Measurements from ENCODE around the gene FBXO5.

Gene FBXO5

DNA sequence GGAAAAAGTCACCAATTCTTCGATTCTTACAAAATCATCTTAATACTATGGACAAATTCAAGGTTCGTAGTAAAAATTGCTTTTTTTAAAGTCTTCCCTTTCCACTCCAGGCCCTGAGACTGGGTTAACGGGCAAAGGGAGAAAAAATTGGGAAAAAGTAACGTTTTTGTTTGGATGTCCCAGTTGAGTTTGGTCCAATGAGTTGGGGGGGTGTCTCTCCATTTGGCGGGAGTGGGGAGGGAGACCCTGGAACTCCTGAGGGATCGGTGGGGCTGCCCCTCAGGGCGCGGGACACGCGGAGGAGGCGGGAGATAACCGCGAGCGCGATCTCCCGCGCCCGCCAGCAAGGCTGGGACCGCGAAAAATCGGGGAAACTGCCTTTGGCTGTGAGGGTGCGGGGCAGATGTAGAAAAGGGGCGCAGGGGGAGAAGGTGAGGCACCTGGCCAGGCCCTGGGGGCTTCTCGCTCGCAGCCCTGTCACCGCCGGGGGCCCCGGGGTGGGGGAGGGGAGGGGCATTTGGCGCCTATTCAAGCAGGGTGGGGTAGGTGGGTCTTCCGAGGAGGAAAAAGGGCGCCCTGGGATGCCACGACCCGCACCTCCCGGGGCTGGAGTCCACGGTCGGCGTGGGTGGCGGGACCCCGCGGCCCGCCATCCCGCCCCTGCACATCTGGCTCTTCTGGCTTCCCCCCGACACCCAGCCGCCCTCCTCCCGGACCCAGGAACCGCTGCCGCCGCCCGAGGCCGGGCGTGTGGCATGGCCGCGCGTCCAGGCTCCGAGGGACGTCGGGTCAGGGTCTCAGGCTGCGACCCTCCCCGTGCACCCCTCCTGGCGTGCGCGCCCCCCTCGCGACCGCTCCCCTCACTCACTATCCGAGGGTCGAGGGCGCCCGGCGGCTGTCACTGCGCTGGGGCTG is 595 bp downstream of the FBXO5 start (continued):
- TF ChIP-seq, protein P1, sequence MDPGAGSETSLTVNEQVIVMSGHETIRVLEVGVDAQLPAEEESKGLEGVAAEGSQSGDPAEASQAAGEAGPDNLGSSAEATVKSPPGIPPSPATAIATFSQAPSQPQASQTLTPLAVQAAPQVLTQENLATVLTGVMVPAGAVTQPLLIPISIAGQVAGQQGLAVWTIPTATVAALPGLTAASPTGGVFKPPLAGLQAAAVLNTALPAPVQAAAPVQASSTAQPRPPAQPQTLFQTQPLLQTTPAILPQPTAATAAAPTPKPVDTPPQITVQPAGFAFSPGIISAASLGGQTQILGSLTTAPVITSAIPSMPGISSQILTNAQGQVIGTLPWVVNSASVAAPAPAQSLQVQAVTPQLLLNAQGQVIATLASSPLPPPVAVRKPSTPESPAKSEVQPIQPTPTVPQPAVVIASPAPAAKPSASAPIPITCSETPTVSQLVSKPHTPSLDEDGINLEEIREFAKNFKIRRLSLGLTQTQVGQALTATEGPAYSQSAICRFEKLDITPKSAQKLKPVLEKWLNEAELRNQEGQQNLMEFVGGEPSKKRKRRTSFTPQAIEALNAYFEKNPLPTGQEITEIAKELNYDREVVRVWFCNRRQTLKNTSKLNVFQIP (CRISPR knock-in tag; IDR thresholded peaks at IDR 0.05; ENCODE audit: borderline replicate concordance, low read depth), result no peak

DNA sequence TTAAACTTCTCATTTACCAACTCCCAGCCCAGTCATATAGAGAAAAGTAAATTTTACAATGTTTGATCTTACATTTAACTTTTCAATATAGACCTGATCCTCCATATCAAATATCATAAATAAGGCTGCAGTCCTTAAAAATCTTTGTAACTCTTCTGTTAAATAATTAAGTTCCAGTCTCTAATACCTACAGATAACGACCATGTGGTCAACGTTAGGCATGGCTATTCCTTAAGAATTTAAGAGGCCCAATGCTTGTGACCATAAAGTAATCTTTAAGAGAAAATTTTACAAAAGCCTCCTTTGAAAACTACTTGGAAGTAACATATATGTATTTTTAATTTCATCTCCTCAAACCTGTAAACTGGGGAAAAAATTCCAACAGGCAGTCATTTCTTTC is 1.6 kb downstream of the FBXO5 start:
- TF ChIP-seq ZNF8 (CRISPR knock-in tag; IDR thresholded peaks at IDR 0.05), result no peak
- no peak for TF ChIP-seq RARB (CRISPR knock-in tag; IDR thresholded peaks at IDR 0.05)
- TF ChIP-seq, protein P1 (CRISPR knock-in tag; IDR thresholded peaks at IDR 0.05; ENCODE audit: borderline replicate concordance, low read depth), result no peak
- no peak for TF ChIP-seq ZFP3 (CRISPR knock-in tag; IDR thresholded peaks at IDR 0.05)
- no peak for ATAC-seq

DNA sequence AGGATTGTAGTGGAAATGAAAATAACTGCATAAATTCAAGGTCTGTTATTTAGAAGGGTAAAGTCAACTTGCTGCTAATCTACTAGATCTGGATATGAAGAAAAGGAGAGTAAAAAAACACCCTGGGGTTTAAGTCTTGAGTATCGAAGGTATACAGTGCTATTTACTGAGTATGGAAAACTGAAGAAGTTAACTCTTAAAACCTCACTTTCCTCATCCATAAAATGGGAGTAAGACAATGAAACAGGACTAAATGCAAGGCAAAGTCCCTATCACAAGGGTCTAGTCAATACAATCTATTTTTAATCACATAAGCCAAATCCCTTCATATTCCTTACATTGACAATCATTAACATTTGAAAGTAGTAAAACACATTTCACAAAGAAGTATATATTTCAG is 2.2 kb downstream of the FBXO5 start:
- ATAC-seq, result no peak
- TF ChIP-seq, protein P2, sequence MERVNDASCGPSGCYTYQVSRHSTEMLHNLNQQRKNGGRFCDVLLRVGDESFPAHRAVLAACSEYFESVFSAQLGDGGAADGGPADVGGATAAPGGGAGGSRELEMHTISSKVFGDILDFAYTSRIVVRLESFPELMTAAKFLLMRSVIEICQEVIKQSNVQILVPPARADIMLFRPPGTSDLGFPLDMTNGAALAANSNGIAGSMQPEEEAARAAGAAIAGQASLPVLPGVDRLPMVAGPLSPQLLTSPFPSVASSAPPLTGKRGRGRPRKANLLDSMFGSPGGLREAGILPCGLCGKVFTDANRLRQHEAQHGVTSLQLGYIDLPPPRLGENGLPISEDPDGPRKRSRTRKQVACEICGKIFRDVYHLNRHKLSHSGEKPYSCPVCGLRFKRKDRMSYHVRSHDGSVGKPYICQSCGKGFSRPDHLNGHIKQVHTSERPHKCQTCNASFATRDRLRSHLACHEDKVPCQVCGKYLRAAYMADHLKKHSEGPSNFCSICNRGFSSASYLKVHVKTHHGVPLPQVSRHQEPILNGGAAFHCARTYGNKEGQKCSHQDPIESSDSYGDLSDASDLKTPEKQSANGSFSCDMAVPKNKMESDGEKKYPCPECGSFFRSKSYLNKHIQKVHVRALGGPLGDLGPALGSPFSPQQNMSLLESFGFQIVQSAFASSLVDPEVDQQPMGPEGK (CRISPR knock-in tag; IDR thresholded peaks at IDR 0.05; ENCODE audit: borderline replicate concordance), result no peak
- TF ChIP-seq ZNF70 (CRISPR knock-in tag; IDR thresholded peaks at IDR 0.05) (no peak), ISL1 (CRISPR knock-in tag; IDR thresholded peaks at IDR 0.05) (no peak), TOX (CRISPR knock-in tag; IDR thresholded peaks at IDR 0.05; ENCODE audit: borderline replicate concordance) (no peak), SNAI2 (CRISPR knock-in tag; IDR thresholded peaks at IDR 0.05) (no peak), ZFP3 (CRISPR knock-in tag; IDR thresholded peaks at IDR 0.05) (no peak), ZFP30 (CRISPR knock-in tag; IDR thresholded peaks at IDR 0.05) (no peak), ARNTL (CRISPR knock-in tag; IDR thresholded peaks at IDR 0.05; ENCODE audit: borderline replicate concordance, low read depth) (no peak), RARB (CRISPR knock-in tag; IDR thresholded peaks at IDR 0.05) (no peak)
- TF ChIP-seq, protein P1 (CRISPR knock-in tag; IDR thresholded peaks at IDR 0.05; ENCODE audit: borderline replicate concordance, low read depth), result no peak
- TF ChIP-seq, protein P3, sequence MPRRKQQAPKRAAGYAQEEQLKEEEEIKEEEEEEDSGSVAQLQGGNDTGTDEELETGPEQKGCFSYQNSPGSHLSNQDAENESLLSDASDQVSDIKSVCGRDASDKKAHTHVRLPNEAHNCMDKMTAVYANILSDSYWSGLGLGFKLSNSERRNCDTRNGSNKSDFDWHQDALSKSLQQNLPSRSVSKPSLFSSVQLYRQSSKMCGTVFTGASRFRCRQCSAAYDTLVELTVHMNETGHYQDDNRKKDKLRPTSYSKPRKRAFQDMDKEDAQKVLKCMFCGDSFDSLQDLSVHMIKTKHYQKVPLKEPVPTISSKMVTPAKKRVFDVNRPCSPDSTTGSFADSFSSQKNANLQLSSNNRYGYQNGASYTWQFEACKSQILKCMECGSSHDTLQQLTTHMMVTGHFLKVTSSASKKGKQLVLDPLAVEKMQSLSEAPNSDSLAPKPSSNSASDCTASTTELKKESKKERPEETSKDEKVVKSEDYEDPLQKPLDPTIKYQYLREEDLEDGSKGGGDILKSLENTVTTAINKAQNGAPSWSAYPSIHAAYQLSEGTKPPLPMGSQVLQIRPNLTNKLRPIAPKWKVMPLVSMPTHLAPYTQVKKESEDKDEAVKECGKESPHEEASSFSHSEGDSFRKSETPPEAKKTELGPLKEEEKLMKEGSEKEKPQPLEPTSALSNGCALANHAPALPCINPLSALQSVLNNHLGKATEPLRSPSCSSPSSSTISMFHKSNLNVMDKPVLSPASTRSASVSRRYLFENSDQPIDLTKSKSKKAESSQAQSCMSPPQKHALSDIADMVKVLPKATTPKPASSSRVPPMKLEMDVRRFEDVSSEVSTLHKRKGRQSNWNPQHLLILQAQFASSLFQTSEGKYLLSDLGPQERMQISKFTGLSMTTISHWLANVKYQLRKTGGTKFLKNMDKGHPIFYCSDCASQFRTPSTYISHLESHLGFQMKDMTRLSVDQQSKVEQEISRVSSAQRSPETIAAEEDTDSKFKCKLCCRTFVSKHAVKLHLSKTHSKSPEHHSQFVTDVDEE (CRISPR knock-in tag; IDR thresholded peaks at IDR 0.05), result no peak

DNA sequence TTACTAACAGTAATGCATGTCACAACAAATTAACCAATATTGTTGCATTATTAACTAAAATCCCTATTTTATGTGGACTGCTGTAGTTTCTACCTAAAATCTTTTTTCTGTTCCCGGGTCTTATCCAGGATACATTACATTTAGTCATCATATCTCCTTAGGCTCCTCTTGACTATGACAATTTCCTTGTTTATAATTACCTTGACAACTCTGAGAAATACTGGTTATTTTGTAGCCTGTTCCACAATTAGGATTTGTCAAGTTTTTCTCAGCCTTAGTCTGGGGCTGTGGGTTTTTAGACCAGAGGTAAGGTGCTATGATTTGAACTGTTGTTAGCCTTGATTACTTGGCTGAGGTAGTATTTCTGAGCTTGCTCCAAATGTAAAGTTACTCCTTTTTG is 3.7 kb downstream of the FBXO5 start:
- ATAC-seq, result no peak

More for the DNA sequence above, 3.7 kb downstream of the FBXO5 start:
- no peak for TF ChIP-seq ZC3H10 (CRISPR knock-in tag; IDR thresholded peaks at IDR 0.05)
- TF ChIP-seq, protein P3 (CRISPR knock-in tag; IDR thresholded peaks at IDR 0.05), result no peak
- TF ChIP-seq ZFP3 (CRISPR knock-in tag; IDR thresholded peaks at IDR 0.05), result no peak
- TF ChIP-seq ARNTL (CRISPR knock-in tag; IDR thresholded peaks at IDR 0.05; ENCODE audit: borderline replicate concordance, low read depth), result no peak
- TF ChIP-seq, protein P4, sequence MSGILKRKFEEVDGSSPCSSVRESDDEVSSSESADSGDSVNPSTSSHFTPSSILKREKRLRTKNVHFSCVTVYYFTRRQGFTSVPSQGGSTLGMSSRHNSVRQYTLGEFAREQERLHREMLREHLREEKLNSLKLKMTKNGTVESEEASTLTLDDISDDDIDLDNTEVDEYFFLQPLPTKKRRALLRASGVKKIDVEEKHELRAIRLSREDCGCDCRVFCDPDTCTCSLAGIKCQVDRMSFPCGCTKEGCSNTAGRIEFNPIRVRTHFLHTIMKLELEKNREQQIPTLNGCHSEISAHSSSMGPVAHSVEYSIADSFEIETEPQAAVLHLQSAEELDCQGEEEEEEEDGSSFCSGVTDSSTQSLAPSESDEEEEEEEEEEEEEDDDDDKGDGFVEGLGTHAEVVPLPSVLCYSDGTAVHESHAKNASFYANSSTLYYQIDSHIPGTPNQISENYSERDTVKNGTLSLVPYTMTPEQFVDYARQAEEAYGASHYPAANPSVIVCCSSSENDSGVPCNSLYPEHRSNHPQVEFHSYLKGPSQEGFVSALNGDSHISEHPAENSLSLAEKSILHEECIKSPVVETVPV (CRISPR knock-in tag; IDR thresholded peaks at IDR 0.05), result no peak
- TF ChIP-seq BACH2 (CRISPR knock-in tag; IDR thresholded peaks at IDR 0.05; ENCODE audit: borderline replicate concordance), result no peak
- no peak for TF ChIP-seq GLIS3 (CRISPR knock-in tag; IDR thresholded peaks at IDR 0.05)
